Osteoblast (primary cell): ENCODE results near the gene ENC1. TPM values are rescaled to one million over a fixed set of nuclear protein-coding genes. Genes with fewer than 3 reads are reported as not detected.

Source experiments
- DNase-seq: peaks from one replicate; pipeline ENCODE4 v3.0.0; 2011; ENCODE audit warnings: low spot score, mixed read lengths; ENCODE audit not compliant: insufficient read length; ENCODE audit errors: missing footprints
- H2AFZ ChIP-seq: 2 replicates; pipeline ENCODE4 v1.6.0; 2011; ENCODE audit warnings: mild to moderate bottlenecking, low read length
- H3K27ac ChIP-seq: 2 replicates; pipeline ENCODE4 v1.5.1; 2011; ENCODE audit warnings: mild to moderate bottlenecking, low read depth, low read length, moderate library complexity
- H3K27me3 ChIP-seq: 2 replicates; pipeline ENCODE4 v1.6.0; 2012; ENCODE audit warnings: mild to moderate bottlenecking, control low read depth, inconsistent platforms, low read length, moderate library complexity; ENCODE audit not compliant: insufficient read depth
- H3K36me3 ChIP-seq: 2 replicates; pipeline ENCODE4 v1.5.1; 2011; ENCODE audit warnings: mild to moderate bottlenecking, low read length, control low read depth, moderate library complexity; ENCODE audit not compliant: insufficient read depth
- H3K4me1 ChIP-seq: 2 replicates; pipeline ENCODE4 v1.5.1; 2011; ENCODE audit warnings: mild to moderate bottlenecking, low read length, control low read depth, moderate library complexity; ENCODE audit not compliant: insufficient read depth
- H3K4me2 ChIP-seq: 2 replicates; pipeline ENCODE4 v1.6.0; 2011; ENCODE audit warnings: mild to moderate bottlenecking, low read length; ENCODE audit not compliant: insufficient read depth
- H3K4me3 ChIP-seq: fragments of 200-600 bp; sonication (generic); 3 replicates; pipeline ENCODE4 v1.5.1; 2012; ENCODE audit warnings: mild to moderate bottlenecking, low read length, inconsistent platforms; ENCODE audit not compliant: insufficient read depth
- H3K79me2 ChIP-seq: 2 replicates; pipeline ENCODE4 v1.6.0; 2012; ENCODE audit warnings: mild to moderate bottlenecking, low read length, control low read depth, inconsistent platforms; ENCODE audit not compliant: insufficient read depth
- H3K9me3 ChIP-seq: 2 replicates; pipeline ENCODE4 v1.5.1; 2011; ENCODE audit warnings: low read depth, low read length, control low read depth
- H4K20me1 ChIP-seq: 2 replicates; pipeline ENCODE4 v1.6.0; 2012; ENCODE audit warnings: mild to moderate bottlenecking, low read length, control low read depth; ENCODE audit not compliant: insufficient read depth
- total RNA-seq: library from RNA; depleted of rRNA; stranded (reverse); fragments of >200 nt; gene quantifications from 2 replicates; pipeline ENCODE4 v1.2.3, GENCODE V29; 2012
- TF ChIP-seq, protein P1 (sequence below): IDR thresholded peaks from 2 replicates; pipeline ENCODE4 v1.5.1; 2011; ENCODE audit warnings: mild to moderate bottlenecking, low read depth, low read length, moderate library complexity; ENCODE audit errors: extremely low read depth

The ENC1 gene, protein sequence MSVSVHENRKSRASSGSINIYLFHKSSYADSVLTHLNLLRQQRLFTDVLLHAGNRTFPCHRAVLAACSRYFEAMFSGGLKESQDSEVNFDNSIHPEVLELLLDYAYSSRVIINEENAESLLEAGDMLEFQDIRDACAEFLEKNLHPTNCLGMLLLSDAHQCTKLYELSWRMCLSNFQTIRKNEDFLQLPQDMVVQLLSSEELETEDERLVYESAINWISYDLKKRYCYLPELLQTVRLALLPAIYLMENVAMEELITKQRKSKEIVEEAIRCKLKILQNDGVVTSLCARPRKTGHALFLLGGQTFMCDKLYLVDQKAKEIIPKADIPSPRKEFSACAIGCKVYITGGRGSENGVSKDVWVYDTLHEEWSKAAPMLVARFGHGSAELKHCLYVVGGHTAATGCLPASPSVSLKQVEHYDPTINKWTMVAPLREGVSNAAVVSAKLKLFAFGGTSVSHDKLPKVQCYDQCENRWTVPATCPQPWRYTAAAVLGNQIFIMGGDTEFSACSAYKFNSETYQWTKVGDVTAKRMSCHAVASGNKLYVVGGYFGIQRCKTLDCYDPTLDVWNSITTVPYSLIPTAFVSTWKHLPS
- 86.0 and 109 TPM in 2 replicates for total RNA-seq

DNA sequence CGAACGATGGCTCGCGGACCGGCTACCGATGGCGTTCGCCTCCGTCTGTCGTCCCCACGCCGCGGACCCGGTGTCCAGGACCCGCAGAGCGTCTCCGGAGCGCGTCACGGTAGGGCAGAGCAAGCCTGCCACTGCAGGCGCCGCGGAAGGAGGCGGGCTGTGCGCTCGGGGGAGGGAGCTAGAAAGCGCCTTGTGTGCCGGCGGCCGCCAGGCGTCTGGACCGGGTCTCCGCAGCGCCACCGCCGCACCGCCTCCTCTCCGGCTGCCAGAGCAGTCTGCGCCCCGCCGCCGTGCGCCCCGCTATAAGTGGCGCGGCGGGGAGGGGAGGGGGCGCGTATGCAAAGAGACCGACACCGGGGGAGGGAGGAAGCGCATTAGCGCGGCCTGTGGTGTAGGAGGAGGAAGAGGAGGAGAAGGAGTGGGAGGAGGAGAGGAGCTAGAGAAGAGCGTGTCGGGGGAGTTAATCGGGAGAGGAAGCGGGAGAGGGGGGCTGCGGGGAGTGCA lies at the start of gene ENC1:
TSS of gene ENC1 (minus strand) at position 279 of the 504 bp plus-strand sequence. CDS start 4,243 bp downstream, outside the sequence.
- H3K27me3 ChIP-seq: no peaks in the 10 kb centered on the region
- H4K20me1 ChIP-seq: peaks cover 40% of the 10 kb centered on the region
- peaks cover 25% of the 10 kb centered on the region for H3K36me3 ChIP-seq
- H3K27ac ChIP-seq: peak within 1 kb of the TSS; percentile 86
- DNase-seq: peak; percentile 88
- peaks cover 47% of the 10 kb centered on the region for H3K79me2 ChIP-seq
- H3K4me3 ChIP-seq: peak within 1 kb of the TSS; percentile 94
- H2AFZ ChIP-seq: peak within 1 kb of the TSS; percentile 79
- no peaks in the 10 kb centered on the region for H3K9me3 ChIP-seq
- TF ChIP-seq, protein P1, sequence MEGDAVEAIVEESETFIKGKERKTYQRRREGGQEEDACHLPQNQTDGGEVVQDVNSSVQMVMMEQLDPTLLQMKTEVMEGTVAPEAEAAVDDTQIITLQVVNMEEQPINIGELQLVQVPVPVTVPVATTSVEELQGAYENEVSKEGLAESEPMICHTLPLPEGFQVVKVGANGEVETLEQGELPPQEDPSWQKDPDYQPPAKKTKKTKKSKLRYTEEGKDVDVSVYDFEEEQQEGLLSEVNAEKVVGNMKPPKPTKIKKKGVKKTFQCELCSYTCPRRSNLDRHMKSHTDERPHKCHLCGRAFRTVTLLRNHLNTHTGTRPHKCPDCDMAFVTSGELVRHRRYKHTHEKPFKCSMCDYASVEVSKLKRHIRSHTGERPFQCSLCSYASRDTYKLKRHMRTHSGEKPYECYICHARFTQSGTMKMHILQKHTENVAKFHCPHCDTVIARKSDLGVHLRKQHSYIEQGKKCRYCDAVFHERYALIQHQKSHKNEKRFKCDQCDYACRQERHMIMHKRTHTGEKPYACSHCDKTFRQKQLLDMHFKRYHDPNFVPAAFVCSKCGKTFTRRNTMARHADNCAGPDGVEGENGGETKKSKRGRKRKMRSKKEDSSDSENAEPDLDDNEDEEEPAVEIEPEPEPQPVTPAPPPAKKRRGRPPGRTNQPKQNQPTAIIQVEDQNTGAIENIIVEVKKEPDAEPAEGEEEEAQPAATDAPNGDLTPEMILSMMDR: peak; percentile 38
- peak within 1 kb of the TSS; percentile 95 for H3K4me2 ChIP-seq
- H3K4me1 ChIP-seq: peaks cover 46% of the 10 kb centered on the region

DNA sequence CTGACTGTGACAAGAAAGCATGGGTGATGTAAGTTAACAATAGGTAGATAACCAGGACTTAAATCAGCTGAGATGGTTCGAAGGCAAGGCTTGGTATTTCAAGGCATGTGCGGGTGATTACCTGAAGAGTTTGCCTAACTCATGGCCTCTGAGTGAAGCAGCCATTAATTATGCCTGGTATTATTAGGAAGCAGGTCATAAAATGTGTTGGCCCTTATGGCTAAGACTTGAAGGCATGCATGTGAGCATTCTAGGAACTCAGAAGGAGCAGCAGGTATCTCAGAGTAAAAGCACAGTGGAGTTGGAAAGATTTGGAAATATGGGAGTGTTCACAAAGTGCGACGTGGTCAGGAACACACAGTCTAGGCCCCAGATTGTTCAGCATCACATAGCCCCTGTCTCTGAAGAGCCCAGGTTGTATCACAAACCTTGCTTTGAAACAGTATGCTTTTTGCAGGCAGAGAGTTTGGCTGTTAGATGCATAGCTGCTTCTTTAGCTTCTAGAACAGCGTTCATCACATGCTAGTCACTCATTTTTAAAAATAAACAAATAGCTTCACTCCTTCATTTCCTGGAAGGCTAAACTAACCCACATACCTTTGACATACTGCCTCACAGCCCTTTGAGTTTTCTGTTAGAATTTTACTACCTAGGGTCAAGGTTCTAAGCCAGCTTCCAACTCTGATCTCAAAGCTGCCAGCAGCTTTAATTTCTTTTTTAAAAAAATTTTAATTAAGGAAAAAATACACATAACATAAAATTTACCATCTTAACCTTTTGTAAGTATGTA lies 46.6 kb upstream of the ENC1 start:
- no peaks in the 10 kb centered on the region for H3K9me3 ChIP-seq
- H3K27me3 ChIP-seq: no peaks in the 10 kb centered on the region
- H3K79me2 ChIP-seq: peaks cover 38% of the 10 kb centered on the region
- DNase-seq: peak; percentile 36
- peaks cover 22% of the 10 kb centered on the region for H3K36me3 ChIP-seq
- H3K27ac ChIP-seq: peak overlapping the region; percentile 73
- TF ChIP-seq, protein P1: no peak
- no peak overlapping the region for H2AFZ ChIP-seq
- H3K4me2 ChIP-seq: peak overlapping the region; percentile 90
- H4K20me1 ChIP-seq: peaks cover 12% of the 10 kb centered on the region
- H3K4me3 ChIP-seq: peak overlapping the region; percentile 77
- peaks cover 18% of the 10 kb centered on the region for H3K4me1 ChIP-seq

DNA sequence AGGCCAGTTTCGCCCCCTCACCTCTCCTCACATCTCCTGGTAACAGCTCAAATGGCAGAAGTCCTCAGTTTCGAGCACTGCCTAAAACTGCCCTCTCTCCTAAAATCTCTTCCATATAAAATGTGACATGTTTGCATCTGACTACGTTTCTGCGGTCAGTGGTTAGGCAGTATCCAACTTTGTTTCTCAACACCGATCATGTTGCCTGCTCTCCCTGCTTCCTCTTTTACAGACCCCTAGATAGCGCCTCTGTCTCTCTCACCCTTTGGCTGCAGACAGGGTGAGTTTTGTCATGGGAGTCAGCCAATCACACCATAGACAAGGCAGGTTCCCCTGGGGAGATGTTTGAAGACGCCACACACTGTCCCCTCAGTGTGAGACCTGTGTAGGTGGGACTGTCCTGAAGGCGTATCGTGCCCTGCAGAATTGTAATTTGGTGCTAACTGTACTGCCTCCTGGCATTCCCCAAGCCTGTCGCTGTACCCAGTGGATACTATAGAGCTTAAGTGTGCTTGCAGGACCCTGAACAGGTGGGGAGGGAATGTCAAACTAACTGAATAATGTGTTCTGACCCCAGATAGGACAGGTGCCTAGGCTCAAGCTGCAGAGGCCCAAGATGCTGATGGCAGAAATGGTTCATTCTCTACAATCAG lies 45.6 kb upstream of the ENC1 start:
- Histone ChIP-seq H3K9me3 (no peaks in the 10 kb centered on the region), H3K27ac (peak overlapping the region; percentile 73), H3K27me3 (no peaks in the 10 kb centered on the region), H3K4me1 (peaks cover 18% of the 10 kb centered on the region), H3K36me3 (peaks cover 19% of the 10 kb centered on the region), H4K20me1 (peaks cover 12% of the 10 kb centered on the region), H3K79me2 (peaks cover 38% of the 10 kb centered on the region), H3K4me2 (peak overlapping the region; percentile 90), H2AFZ (peak overlapping the region; percentile 86), H3K4me3 (peak overlapping the region; percentile 77)
- DNase-seq: no peak
- TF ChIP-seq, protein P1: no peak
